22Rv1 (cell line): Measurements from ENCODE around the gene WDR75.

Experiments used
- CTCF ChIP-seq: fragments of 450-650 bp; IDR thresholded peaks from 2 replicates; pipeline ENCODE4 v1.5.1; 2017; ENCODE audit warnings: mild to moderate bottlenecking
- ZFX ChIP-seq: fragments of 450-650 bp; IDR thresholded peaks from 2 replicates; pipeline ENCODE4 v1.6.1; 2017; ENCODE audit warnings: antibody characterized with exemption, borderline replicate concordance

GRCh38 chr2:189465478-189465877 lies 24.2 kb downstream of the WDR75 start:
- TF ChIP-seq CTCF, result no peak
- TF ChIP-seq ZFX, result no peak
